H1 (cell line): ENCODE results near the gene SEZ6. TPM values are rescaled to one million over a fixed set of nuclear protein-coding genes. Genes with fewer than 3 reads are reported as not detected.

Experiments
- CTCF ChIA-PET: fragments of 300-600 bp; sonication (Branson Sonifier 250); formaldehyde crosslinking; loops from one replicate; lab custom pipeline; 2021; ENCODE audit not compliant: partially characterized antibody; lab: Charles Lee
- POLR2A ChIA-PET: fragments of 300-600 bp; sonication (Branson Sonifier 250); formaldehyde crosslinking; loops from one replicate; lab custom pipeline; 2021; ENCODE audit warnings: inconsistent platforms; ENCODE audit not compliant: partially characterized antibody; lab: Charles Lee
- DNase-seq, 2 experiments: peaks; one replicate each; pipeline versions ENCODE4 v3.0.0 to v3.0.0-alpha.2; 2010 to 2022; ENCODE audit warnings: low spot score in 2 of 2, low read depth in 1 of 2, mixed read lengths in 1 of 2
- FAIRE-seq: peaks from 2 replicates; lab custom pipeline; 2011; peaks lifted over from hg19 to GRCh38; lab: Jason Lieb, UNC
- H2AFZ ChIP-seq: 2 replicates; pipeline ENCODE4 v1.8.1; 2012; ENCODE audit warnings: low read length, inconsistent platforms
- H2AK5ac ChIP-seq: 2 replicates; pipeline ENCODE4 v1.6.1; 2013; ENCODE audit warnings: low read depth, low read length
- H2BK120ac ChIP-seq: replicated peaks from 2 replicates; pipeline ENCODE3; 2013; ENCODE audit warnings: low read depth, low read length, inconsistent platforms
- H2BK12ac ChIP-seq: 2 replicates; pipeline ENCODE4 v1.6.1; 2013; ENCODE audit warnings: low read depth, low read length
- H2BK15ac ChIP-seq: 2 replicates; pipeline ENCODE4 v1.6.1; 2013; ENCODE audit warnings: low read length
- H2BK20ac ChIP-seq: 2 replicates; pipeline ENCODE4 v1.6.1; 2013; ENCODE audit warnings: low read length
- H2BK5ac ChIP-seq: 2 replicates; pipeline ENCODE4 v1.6.1; 2013; ENCODE audit warnings: low read depth, low read length
- H3K14ac ChIP-seq: 2 replicates; pipeline ENCODE4 v1.6.1; 2013; ENCODE audit warnings: inconsistent platforms; ENCODE audit not compliant: insufficient read length
- H3K18ac ChIP-seq: 2 replicates; pipeline ENCODE4 v1.6.1; 2013; ENCODE audit warnings: low read length; ENCODE audit errors: extremely low read depth
- H3K23ac ChIP-seq: 2 replicates; pipeline ENCODE4 v1.6.1; 2013; ENCODE audit warnings: inconsistent platforms; ENCODE audit not compliant: insufficient read length
- H3K23me2 ChIP-seq: 2 replicates; pipeline ENCODE4 v1.6.1; 2013; ENCODE audit warnings: low read depth, low read length
- H3K27ac ChIP-seq: 2 replicates; pipeline ENCODE4 v1.6.1; 2011; ENCODE audit warnings: low read depth, low read length, inconsistent platforms
- H3K27me3 ChIP-seq, 4 experiments: replicated peaks in 1 of 4; 1 replicate in 1 of 4; 2 replicates in 3 of 4; pipeline versions ENCODE4 v1.6.1 to v1.8.1; 2011 to 2013; ENCODE audit warnings: low read length in 3 of 4, mild to moderate bottlenecking in 3 of 4, inconsistent platforms in 2 of 4, mixed read lengths in 2 of 4, moderate library complexity in 1 of 4; ENCODE audit not compliant: control insufficient read depth in 3 of 4, insufficient read depth in 3 of 4; ENCODE audit errors: extremely low read depth in 1 of 4
- H3K36me3 ChIP-seq, 4 experiments: 2 replicates each; pipeline versions ENCODE4 v1.6.1 to v1.8.1; 2011 to 2013; ENCODE audit warnings: mild to moderate bottlenecking in 4 of 4, low read length in 3 of 4, moderate library complexity in 2 of 4, control low read depth in 1 of 4, inconsistent platforms in 1 of 4; ENCODE audit not compliant: insufficient read depth in 4 of 4, control insufficient read depth in 2 of 4
- H3K4ac ChIP-seq: replicated peaks from 2 replicates; pipeline ENCODE3; 2013; ENCODE audit warnings: low read length, low read depth, mixed read lengths, inconsistent platforms; ENCODE audit not compliant: insufficient read length
- H3K4me1 ChIP-seq, 4 experiments: replicated peaks in 1 of 4; 1 replicate in 1 of 4; 2 replicates in 3 of 4; pipeline versions ENCODE4 v1.6.1 to v1.8.1; 2011 to 2013; ENCODE audit warnings: low read length in 3 of 4, inconsistent platforms in 2 of 4, mixed read lengths in 1 of 4; ENCODE audit not compliant: insufficient read depth in 4 of 4, control insufficient read depth in 3 of 4
- H3K4me2 ChIP-seq, 2 experiments: 2 replicates each; pipeline versions ENCODE4 v1.6.1 to v1.8.1; 2011 to 2013; ENCODE audit warnings: low read depth in 2 of 2, low read length in 2 of 2, control low read depth in 1 of 2, inconsistent platforms in 1 of 2, mild to moderate bottlenecking in 1 of 2; ENCODE audit not compliant: insufficient read depth in 1 of 2
- H3K4me3 ChIP-seq, 4 experiments: fragments of 200-600, 300-600 bp in 1 of 4; sonication (generic), shearing (Covaris generic), sonication (Bioruptor Twin) in 1 of 4; 2 replicates each; pipeline versions ENCODE4 v1.5.1 to v1.8.1; 2011 to 2016; ENCODE audit warnings: low read length in 4 of 4, low read depth in 3 of 4, control low read depth in 2 of 4, inconsistent platforms in 2 of 4, mild to moderate bottlenecking in 2 of 4, mixed read lengths in 1 of 4, moderate library complexity in 1 of 4; ENCODE audit not compliant: insufficient read depth in 2 of 4; ENCODE audit errors: extremely low read depth in 1 of 4
- H3K56ac ChIP-seq: replicated peaks from 2 replicates; pipeline ENCODE3; 2013; ENCODE audit warnings: low read depth, mild to moderate bottlenecking, mixed read lengths, low read length, inconsistent platforms; ENCODE audit not compliant: insufficient read length
- H3K79me1 ChIP-seq: 2 replicates; pipeline ENCODE4 v1.6.1; 2013; ENCODE audit warnings: low read depth, low read length, control low read depth
- H3K79me2 ChIP-seq, 2 experiments: 2 replicates each; pipeline versions ENCODE4 v1.6.1 to v1.8.1; 2012 to 2013; ENCODE audit warnings: low read length in 2 of 2, mild to moderate bottlenecking in 2 of 2, inconsistent platforms in 1 of 2; ENCODE audit not compliant: insufficient read depth in 2 of 2, control insufficient read depth in 1 of 2
- H3K9ac ChIP-seq, 4 experiments: replicated peaks in 1 of 4; 1 replicate in 1 of 4; 2 replicates in 3 of 4; pipeline versions ENCODE4 v1.6.1 to v1.8.1; 2011 to 2013; ENCODE audit warnings: low read depth in 3 of 4, low read length in 3 of 4, control low read depth in 2 of 4, mild to moderate bottlenecking in 2 of 4, moderate library complexity in 2 of 4, inconsistent platforms in 1 of 4; ENCODE audit errors: extremely low read depth in 1 of 4
- H3K9me3 ChIP-seq, 2 experiments: 2 replicates each; pipeline versions ENCODE4 v1.6.1 to v1.8.1; 2012 to 2013; ENCODE audit warnings: mild to moderate bottlenecking in 2 of 2, moderate library complexity in 2 of 2, control low read depth in 1 of 2, inconsistent platforms in 1 of 2, low read depth in 1 of 2, low read length in 1 of 2, mixed read lengths in 1 of 2; ENCODE audit not compliant: insufficient read depth in 2 of 2
- H4K20me1 ChIP-seq, 2 experiments: replicated peaks in 1 of 2; 2 replicates each; pipeline versions ENCODE3 to v1.8.1; 2011 to 2013; ENCODE audit warnings: inconsistent platforms in 2 of 2, low read length in 2 of 2, mild to moderate bottlenecking in 1 of 2; ENCODE audit not compliant: insufficient read depth in 2 of 2, control insufficient read depth in 1 of 2
- H4K5ac ChIP-seq: 2 replicates; pipeline ENCODE4 v1.6.1; 2013; ENCODE audit warnings: low read length, low read depth, mixed read lengths, inconsistent platforms; ENCODE audit not compliant: insufficient read length
- H4K8ac ChIP-seq: 2 replicates; pipeline ENCODE4 v1.8.0; 2013; ENCODE audit warnings: mild to moderate bottlenecking, moderate library complexity, low read length, inconsistent platforms; ENCODE audit not compliant: insufficient read depth; ENCODE audit errors: extremely low read depth
- H4K91ac ChIP-seq: replicated peaks from 2 replicates; pipeline ENCODE3; 2013; ENCODE audit warnings: low read length, mixed read lengths, inconsistent platforms; ENCODE audit not compliant: insufficient read length
- ASH2L ChIP-seq: fragments of 200-600, 300-600 bp; sonication (generic); IDR thresholded peaks from one replicate; pipeline ENCODE4 v1.7.1; 2017; ENCODE audit warnings: low read length
- BRCA1 ChIP-seq: IDR thresholded peaks from 2 replicates; pipeline ENCODE4 v1.6.1; 2012; ENCODE audit warnings: low read depth, low read length, improper control_type of control experiment
- EGR1 ChIP-seq: IDR thresholded peaks from 2 replicates; pipeline ENCODE4 v1.6.1; 2011; ENCODE audit warnings: low read depth, low read length, borderline replicate concordance
- HDAC2 ChIP-seq, 2 experiments: fragments of 300-600 bp in 1 of 2; sonication (generic) in 1 of 2; IDR thresholded peaks; 2 replicates each; pipeline ENCODE4 v1.6.1; 2011 to 2012; ENCODE audit warnings: low read depth in 2 of 2, low read length in 2 of 2, mild to moderate bottlenecking in 2 of 2, moderate library complexity in 2 of 2, borderline replicate concordance in 1 of 2, inconsistent platforms in 1 of 2
- HDAC6 ChIP-seq: IDR thresholded peaks from one replicate; pipeline ENCODE4 v1.7.1; 2012; ENCODE audit warnings: low read depth, mild to moderate bottlenecking, inconsistent platforms, low read length, moderate library complexity
- JUND ChIP-seq: IDR thresholded peaks from 2 replicates; pipeline ENCODE4 v1.6.1; 2011; ENCODE audit warnings: mild to moderate bottlenecking, improper control_type of control experiment, low read length
- POLR2A ChIP-seq, 2 experiments: IDR thresholded peaks; 1 replicate in 1 of 2; 2 replicates in 1 of 2; pipeline ENCODE4 v1.6.1; 2011; ENCODE audit warnings: low read depth in 2 of 2, low read length in 2 of 2, mild to moderate bottlenecking in 2 of 2; ENCODE audit errors: control extremely low read depth in 1 of 2
- RNF2 ChIP-seq: fragments of 200-900, 300-1000 bp; sonication (generic); IDR thresholded peaks from 2 replicates; pipeline ENCODE4 v1.7.1; 2016; ENCODE audit warnings: borderline replicate concordance, low read depth, mild to moderate bottlenecking, antibody characterized with exemption, low read length; ENCODE audit not compliant: poor library complexity, severe bottlenecking; ENCODE audit errors: missing control alignments
- TAF7 ChIP-seq: optimal IDR thresholded peaks from 2 replicates; pipeline ENCODE3; 2011; ENCODE audit warnings: low read depth, mild to moderate bottlenecking, inconsistent platforms, low read length, moderate library complexity, borderline replicate concordance
- TBP ChIP-seq: IDR thresholded peaks from 2 replicates; pipeline ENCODE4 v1.6.1; 2011; ENCODE audit warnings: low read depth, low read length, improper control_type of control experiment
- TEAD4 ChIP-seq: IDR thresholded peaks from 2 replicates; pipeline ENCODE4 v1.6.1; 2012; ENCODE audit warnings: low read depth, low read length, inconsistent platforms, mixed read lengths
- WGBS, 2 experiments: shearing (Covaris generic) in 1 of 2; methylation state at CpG; one replicate each; pipeline versions ENCODE4 v1.1.6 to v1.1.7; 2013 to 2015; ENCODE audit warnings: low lambda C conversion rate in 2 of 2, mixed read lengths in 2 of 2, inconsistent platforms in 1 of 2, low coverage in 1 of 2, missing lambda C conversion rate in 1 of 2; ENCODE audit not compliant: insufficient replicate concordance in 2 of 2, insufficient coverage in 1 of 2, insufficient read length in 1 of 2; ENCODE audit errors: extremely low coverage in 1 of 2, missing lambda C conversion rate in 1 of 2; 5-methylcytosine and 5-hydroxymethylcytosine counted together
- polyA plus RNA-seq, 7 experiments: library from polyadenylated mRNA; depleted of rRNA in 3 of 7; stranded (reverse) in 5 of 7; unstranded in 2 of 7; fragments of >200 nt in 5 of 7; fragments of 200-250 nt in 2 of 7; gene quantifications; 1 replicate in 5 of 7; 2 replicates in 1 of 7; 4 replicates in 1 of 7; pipeline versions ENCODE4 v1.2.1 to v1.2.3, GENCODE V29; 2011 to 2013; ENCODE audit warnings: missing spikeins in 2 of 7, mixed read lengths in 2 of 7
- total RNA-seq: library from RNA; stranded (reverse); fragmentation: NEBNext Ultra II Directional; extraction: Animal tissue kit (Norgen Biotek cat#: 25700); gene quantifications from 2 replicates; pipeline ENCODE4 v1.2.1, GENCODE V29; 2021

The SEZ6 gene
- total and polyA plus RNA-seq, 2 of the 8 experiments (the other 6 are each of a cell fraction or from before 2014, with no cell fraction given) = 6.9 to 16.1 TPM

DNA sequence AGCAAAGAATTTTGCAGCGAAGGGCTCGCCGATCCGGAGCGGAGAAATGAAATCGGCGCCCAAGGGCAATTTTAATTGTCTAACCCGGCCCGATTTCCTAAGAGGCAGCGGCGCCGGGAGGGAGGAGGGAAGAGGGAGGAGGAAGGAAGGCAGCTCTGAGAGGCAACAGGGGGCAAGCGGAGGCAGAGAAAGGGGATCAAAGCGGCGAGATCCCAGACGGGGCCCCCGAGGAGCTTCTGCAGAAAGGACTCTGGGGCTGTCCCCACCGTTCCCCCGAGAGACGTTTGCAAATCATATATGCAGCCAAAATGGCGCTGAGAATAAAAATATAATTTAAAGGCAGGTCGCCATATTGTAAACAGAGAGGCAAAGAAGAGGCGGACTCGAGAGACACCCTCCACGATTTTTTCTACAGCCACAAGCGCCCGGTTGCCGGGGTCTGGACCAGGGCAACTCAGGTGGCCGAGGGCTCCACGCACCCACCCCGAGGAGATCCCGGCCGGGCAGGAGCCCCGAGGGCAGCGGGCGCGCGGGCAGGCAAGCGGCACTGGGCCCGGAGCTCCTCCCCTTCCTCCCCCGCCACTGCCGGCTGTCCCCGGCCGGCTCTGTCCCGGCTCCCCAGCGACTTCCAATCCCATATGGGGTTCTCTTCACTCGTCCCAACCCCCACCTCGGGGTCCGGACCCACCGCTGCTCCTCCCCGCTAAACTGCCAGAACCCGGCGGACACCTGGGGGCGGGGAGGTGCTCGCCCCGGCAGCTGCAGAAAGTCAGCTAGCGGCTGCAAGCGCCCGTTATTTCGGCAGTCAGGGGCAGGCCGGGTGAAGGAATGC lies 56.4 kb downstream of the SEZ6 start:
- WGBS, 2 experiments = 3% methylated on average over 58 of the region's 61 CpGs; no CpG with 5 or more reads in 1 of the 2 experiments
- CTCF ChIA-PET = interaction anchor here (0.8 to 2.9 kb wide), 16 partner anchors 9 to 199 kb away, joined by 3 to 10 read pairs (median 4); partner anchors contain the start of gene DHRS13
- no peak for FAIRE-seq
- TF ChIP-seq EGR1 (no peak), TEAD4 (0 out of 2 replicates have a peak, but pooled peaks have one; percentile 5), JUND (no peak), HDAC2 (IDR thresholded peaks at IDR 0.05; ENCODE audit: borderline replicate concordance in 1 of 2, low read depth in 2 of 2, low read length in 2 of 2) (peak in 1 of 2 experiments; percentile 27; a peak in 1 of 4 replicates), BRCA1 (no peak), HDAC6 (no peak), ASH2L (peak; percentile 95), RNF2 (no peak), POLR2A (IDR thresholded peaks at IDR 0.05; ENCODE audit: control extremely low read depth in 1 of 2, low read depth in 2 of 2, low read length in 2 of 2) (no peak; a peak in 1 of 3 replicates), TBP (no peak), TAF7 (peak; percentile 48)

More for the DNA sequence above, 56.4 kb downstream of the SEZ6 start:
- Histone ChIP-seq H3K9ac (peak overlapping the region; percentile 62 to 85 (median 82)), H3K9me3 (no peaks in the 10 kb centered on the region), H2BK15ac (no peak overlapping the region; the same call in 1 of the 2 replicates), H3K4me3 (peak overlapping the region; percentile 68 to 97 (median 94)), H3K14ac (no peak overlapping the region), H2AK5ac (no peak overlapping the region; the same call in 1 of the 2 replicates), H3K4me2 (peak overlapping the region; percentile 86 to 89), H2BK120ac (no peak overlapping the region), H3K79me1 (no peaks in the 10 kb centered on the region; the same call in none of the 2 replicates), H3K23me2 (peaks cover 9% of the 10 kb centered on the region), H3K36me3 (peaks cover 0 to 15% (median under 1%) of the 10 kb centered on the region in 4 experiments; a peak in 3 of 8 replicates), H3K27ac (peak overlapping the region; percentile 76), H3K27me3 (no peaks in the 10 kb centered on the region), H3K23ac (no peak overlapping the region), H3K18ac (peak overlapping the region; percentile 75), H3K56ac (no peak overlapping the region), H2BK12ac (0 out of 2 replicates have a peak overlapping the region, but pooled peaks have one; percentile 81), H3K4me1 (peaks cover 8 to 18% (median 9%) of the 10 kb centered on the region in 4 experiments; a peak in 5 of 7 replicates), H2BK5ac (peak overlapping the region; percentile 93), H4K5ac (peak overlapping the region; percentile 78), H3K79me2 (peaks cover 47 to 64% of the 10 kb centered on the region in 2 experiments), H4K8ac (peak overlapping the region; percentile 47), H2BK20ac (no peak overlapping the region), H2AFZ (no peak overlapping the region), H4K91ac (peak overlapping the region; percentile 79), H4K20me1 (peaks cover 6 to 10% of the 10 kb centered on the region in 2 experiments), H3K4ac (no peak overlapping the region)
- POLR2A ChIA-PET = interaction anchor here (0.6 to 6.3 kb wide), 30 partner anchors 9 to 238 kb away, joined by 3 to 73 read pairs (median 6); partner anchors contain the start of genes DHRS13, FLOT2, NEK8 and PROCA1
- DNase-seq = peak in 1 of 2 experiments; percentile 83
